Measurements from ENCODE around the gene FRAT1.

FRAT1 gene

GRCh38 chr10:97307866-97308780 is 10.9 kb upstream of the FRAT1 start:
- DNase-seq (ENCODE audit: low spot score) = no peak

GRCh38 chr10:97311111-97311626 is 7.9 kb upstream of the FRAT1 start:
- no peak for DNase-seq (ENCODE audit: low spot score)

- no peak for DNase-seq (ENCODE audit: low spot score)
Measured at GRCh38 chr10:97312897-97313296, 6.2 kb upstream of the FRAT1 start.

GRCh38 chr10:97314671-97315070 is 4.4 kb upstream of the FRAT1 start:
- DNase-seq (ENCODE audit: low spot score) = no peak

GRCh38 chr10:97319671-97320479 is 804 bp downstream of the FRAT1 start:
- peak; percentile 80 for DNase-seq (ENCODE audit: low spot score)

GRCh38 chr10:97320480-97321031 is 1.5 kb downstream of the FRAT1 start:
- peak; percentile 50 for DNase-seq (ENCODE audit: low spot score)

GRCh38 chr10:97321032-97321803 is 2.1 kb downstream of the FRAT1 start:
- peak; percentile 61 for DNase-seq (ENCODE audit: low spot score)

GRCh38 chr10:97321804-97322190 is 2.7 kb downstream of the FRAT1 start:
- no peak for DNase-seq (ENCODE audit: low spot score)

- no peak for DNase-seq (ENCODE audit: low spot score)
Measured at GRCh38 chr10:97323501-97323900, 4.4 kb downstream of the FRAT1 start.

- no peak for DNase-seq (ENCODE audit: low spot score)
Measured at GRCh38 chr10:97325754-97326153, 6.7 kb downstream of the FRAT1 start.

GRCh38 chr10:97327348-97328294 is 8.6 kb downstream of the FRAT1 start:
- no peak for DNase-seq (ENCODE audit: low spot score)

- no peak for DNase-seq (ENCODE audit: low spot score)
Measured at GRCh38 chr10:97328646-97329453, 9.8 kb downstream of the FRAT1 start.

- DNase-seq (ENCODE audit: low spot score) = no peak
Measured at GRCh38 chr10:97329766-97330165, 10.7 kb downstream of the FRAT1 start.

GRCh38 chr10:97331153-97331703 is 12.2 kb downstream of the FRAT1 start:
- no peak for DNase-seq (ENCODE audit: low spot score)

- DNase-seq (ENCODE audit: low spot score) = peak; percentile 48
Measured at GRCh38 chr10:97332591-97333350, 13.7 kb downstream of the FRAT1 start.

- no peak for DNase-seq (ENCODE audit: low spot score)
Measured at GRCh38 chr10:97333351-97333600, 14.2 kb downstream of the FRAT1 start.

GRCh38 chr10:97333601-97334369 is 14.7 kb downstream of the FRAT1 start:
- peak; percentile 74 for DNase-seq (ENCODE audit: low spot score)

All from ecto neural progenitor cell (in vitro differentiated cells).